HG02623 (cell line): ENCODE measurements around the gene MDK.

Source experiments
- ATAC-seq: cut with Tn5 transposase; IDR thresholded peaks from one replicate; pipeline ENCODE4 v1.9.1; 2021; ENCODE audit warnings: moderate library complexity; ENCODE audit not compliant: unreplicated experiment

The MDK gene, protein sequence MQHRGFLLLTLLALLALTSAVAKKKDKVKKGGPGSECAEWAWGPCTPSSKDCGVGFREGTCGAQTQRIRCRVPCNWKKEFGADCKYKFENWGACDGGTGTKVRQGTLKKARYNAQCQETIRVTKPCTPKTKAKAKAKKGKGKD

DNA sequence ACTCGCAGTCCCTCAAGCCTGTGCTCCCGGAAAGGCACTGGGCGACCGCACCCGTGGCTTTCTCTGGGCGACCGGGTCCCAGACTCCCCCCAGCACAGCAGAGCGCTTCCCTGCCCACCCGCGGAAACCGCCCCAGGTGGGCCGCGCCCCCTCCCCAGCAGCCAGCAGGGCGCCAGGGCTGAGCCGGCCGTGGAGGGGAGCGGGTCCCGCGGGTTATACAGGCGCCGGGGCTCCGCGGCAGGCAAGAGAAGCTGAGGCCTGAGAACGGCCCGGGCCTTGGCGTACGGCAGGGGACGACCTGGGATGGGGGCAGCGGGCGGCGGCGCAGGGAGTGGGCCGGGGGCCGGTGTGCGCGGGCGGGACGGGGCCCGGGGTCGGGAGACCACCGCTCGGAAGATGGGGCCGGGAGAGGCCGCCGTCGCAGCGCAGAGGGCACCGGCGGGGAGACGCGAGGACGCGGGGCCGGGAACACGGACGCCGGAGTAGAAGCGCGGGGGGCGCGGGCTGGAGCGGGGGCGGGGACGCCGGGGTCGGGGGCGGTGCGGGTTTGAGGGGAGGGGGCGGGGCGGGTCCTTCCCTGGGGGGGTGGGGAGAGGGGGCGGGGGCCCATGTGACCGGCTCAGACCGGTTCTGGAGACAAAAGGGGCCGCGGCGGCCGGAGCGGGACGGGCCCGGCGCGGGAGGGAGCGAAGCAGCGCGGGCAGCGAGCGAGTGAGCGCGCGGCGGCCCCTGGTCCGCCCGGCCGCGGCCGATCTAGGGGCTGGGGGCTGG lies at the start of gene MDK:
TSS of gene MDK (plus strand) at position 622 of the 771 bp plus-strand sequence. CDS start 389 bp downstream, outside the sequence.
- no peak for ATAC-seq

DNA sequence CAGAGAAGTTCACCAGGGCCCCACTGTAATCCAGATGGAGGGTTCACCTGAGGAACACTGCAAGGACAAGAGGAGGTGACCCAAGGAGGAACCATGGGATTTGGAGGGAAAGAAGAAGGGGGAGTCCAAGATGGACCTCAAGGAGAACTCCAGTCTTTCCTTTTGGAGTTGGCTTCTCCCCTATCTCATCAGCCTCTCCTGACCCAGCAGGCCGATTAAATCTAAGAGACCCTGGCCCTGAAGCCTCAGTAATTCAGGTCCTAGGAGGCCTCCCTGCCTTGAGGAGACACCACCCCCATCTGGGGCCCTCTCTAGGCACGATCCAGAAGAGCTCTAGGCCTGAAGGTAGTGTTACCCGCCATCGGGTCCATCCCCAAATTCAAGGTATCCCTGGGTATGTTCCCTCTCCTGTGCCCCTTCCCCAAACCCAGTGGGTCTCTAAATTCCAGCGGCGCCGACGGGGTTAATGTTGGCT lies 49.3 kb upstream of the MDK start:
- ATAC-seq = no peak

DNA sequence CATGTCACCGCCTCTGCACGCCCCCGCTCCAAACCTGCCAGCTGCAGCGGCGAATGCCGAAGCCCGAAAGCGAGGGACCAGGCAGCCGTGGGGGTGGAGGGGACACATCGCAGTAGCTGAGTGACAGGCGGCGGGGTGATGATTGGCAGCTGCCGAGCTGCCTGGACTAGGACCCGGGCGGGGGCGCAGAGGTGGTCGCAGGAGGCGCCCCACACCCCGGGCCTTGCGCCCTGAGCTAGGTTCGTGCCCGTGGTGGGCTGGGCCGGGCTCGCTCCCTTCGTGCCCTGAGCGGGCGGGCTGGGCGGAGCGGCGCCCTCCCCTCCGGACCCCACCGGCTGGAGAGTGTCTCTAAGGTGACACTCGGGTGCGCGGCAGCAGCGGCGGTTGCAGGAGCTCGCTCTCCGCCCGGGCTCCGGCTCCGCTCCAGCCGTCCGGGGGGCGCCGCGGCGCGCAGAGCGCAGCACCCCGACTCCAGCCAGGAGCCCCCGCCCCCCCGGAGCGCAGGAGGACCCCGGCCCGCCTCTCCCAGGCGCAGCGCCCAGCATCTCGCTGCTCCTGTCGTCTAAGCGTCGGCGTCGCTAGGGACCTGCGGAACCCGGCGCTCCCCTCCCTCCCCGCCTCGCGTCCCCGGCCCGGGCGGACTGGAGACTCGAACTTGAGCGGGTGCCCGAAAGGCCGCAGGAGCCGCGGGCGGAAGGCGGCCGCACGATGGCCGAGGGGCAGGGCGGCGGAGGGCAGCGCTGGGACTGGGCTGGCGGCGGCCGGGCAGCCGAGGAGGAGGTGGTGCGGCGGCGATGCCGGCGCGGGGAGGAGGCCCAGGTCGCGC lies 48.7 kb upstream of the MDK start:
- ATAC-seq = no peak

DNA sequence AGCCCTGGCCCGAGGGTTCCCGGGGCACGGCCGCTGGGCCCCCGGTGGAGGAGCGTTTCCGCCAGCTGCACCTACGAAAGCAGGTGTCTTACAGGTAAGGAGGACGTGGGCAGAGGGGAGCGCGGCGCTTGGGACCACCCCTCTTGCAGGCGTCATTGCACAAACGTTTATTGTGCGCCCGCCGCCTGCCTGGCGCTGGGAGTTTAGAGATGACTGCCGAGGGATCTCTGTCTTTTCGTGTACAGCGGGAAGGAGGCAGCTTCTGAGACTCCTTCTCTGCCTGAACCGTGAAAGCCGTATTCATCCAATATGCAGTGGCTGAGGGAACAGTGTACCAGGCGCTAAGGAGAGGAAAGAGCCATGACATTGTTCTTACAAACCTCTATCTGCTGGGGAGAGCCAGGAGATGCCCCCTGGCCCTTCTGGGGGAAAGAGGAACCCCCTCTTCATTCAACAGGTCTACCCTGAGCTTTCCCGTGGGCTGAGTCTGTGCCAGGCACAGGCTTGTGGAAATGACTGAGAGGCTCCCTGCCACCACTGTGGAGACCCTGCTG lies 48.0 kb upstream of the MDK start:
- no peak for ATAC-seq

DNA sequence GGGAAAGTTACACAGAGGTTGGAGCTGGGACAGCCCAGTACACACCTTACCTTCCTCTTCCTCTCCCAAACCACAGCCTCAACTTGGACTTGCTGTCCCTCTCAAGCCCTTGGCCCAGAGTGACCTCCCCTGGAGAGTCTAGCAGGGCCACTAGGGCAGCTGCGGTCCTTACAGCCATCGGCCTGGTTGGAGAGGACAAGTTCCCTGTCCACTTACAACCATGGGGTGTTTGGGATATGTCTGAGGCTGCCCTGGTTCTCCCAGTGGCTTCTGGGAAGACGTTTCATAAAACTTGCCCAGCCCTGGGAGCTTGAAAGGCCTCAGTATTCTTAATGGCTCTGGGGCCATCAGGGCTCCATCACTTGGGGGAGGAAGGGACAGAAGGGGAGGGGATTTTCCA lies 47.3 kb upstream of the MDK start:
- ATAC-seq = no peak

DNA sequence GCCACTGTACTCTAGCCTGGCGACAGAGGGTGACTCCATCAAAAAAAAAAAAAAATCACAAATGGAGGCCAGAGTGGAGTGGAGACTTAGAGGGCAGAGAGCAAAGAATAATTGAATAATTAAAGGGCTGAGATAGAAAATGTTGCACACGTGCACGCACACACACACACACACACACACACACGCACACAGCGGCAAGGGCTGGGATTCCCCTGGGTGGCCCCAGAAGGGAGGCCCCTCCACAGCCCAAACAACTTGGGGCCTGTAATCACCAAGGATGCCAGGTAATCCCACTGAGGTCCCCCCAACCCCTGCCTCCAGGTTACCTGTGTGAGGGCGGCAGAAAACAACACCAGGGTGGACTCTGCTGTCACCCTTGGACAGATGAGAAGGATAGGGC lies 46.2 kb upstream of the MDK start:
- no peak for ATAC-seq

DNA sequence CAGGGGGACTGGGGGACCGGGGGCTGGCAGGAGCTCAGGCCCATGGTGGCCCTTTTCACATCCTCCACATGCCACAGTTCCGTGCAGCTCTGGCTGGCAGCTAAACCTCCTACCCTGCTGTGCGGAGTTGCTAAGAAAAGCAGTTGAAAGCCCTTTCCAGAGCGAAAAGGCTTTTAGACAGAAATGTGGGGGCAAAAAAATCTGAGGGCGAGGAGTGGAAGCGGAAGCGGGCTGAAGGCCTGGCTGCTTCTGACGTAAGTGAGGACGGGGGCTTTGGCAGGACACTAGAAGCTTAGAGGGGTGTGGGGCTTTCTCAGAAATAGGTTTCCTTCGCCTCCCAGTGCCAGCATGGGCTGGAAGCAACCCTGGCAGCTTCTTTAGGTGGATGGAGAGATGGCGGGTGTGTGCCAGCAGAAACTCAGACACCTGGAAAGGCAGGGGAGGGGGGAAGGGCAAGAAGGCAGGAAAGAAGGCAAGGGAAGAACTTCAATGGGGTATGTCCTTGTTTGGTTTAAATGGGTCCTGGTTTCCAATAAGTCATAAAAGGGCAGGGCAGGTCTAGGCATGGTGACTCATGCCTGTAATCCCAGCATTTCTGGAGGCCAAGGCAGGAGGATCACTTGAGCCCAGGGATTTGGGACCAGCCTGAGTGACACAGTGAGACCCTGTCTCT lies 45.4 kb upstream of the MDK start:
- no peak for ATAC-seq

DNA sequence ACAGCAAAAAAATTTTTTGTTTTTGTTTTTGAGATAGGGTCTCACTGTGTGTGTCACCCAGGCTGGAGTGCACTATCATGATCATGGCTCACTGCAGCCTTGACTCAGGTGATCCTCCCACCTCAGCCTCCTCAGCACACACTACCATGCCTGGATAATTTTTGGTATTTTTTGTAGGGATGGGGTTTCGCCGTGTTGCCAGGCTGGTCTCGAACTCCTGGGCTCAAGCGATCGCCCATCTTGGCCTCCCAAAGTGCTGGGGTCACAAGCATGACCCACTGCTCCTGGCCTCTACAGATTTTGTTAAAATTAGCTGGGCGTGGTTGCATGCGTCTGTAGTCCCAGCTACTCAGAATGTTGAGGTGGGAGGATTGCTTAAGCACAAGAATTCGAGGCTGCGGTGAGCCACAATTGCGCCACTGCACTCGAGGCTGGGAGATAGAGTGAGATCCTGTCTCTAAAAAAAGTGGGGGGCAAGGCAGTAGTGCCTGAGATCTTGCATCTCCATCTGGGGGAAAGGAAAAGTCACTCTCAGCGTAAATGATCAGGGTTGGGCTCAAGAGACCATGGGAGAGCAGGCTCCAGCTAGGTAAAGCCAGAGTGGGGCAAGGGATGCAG lies 44.8 kb upstream of the MDK start:
- ATAC-seq = no peak

DNA sequence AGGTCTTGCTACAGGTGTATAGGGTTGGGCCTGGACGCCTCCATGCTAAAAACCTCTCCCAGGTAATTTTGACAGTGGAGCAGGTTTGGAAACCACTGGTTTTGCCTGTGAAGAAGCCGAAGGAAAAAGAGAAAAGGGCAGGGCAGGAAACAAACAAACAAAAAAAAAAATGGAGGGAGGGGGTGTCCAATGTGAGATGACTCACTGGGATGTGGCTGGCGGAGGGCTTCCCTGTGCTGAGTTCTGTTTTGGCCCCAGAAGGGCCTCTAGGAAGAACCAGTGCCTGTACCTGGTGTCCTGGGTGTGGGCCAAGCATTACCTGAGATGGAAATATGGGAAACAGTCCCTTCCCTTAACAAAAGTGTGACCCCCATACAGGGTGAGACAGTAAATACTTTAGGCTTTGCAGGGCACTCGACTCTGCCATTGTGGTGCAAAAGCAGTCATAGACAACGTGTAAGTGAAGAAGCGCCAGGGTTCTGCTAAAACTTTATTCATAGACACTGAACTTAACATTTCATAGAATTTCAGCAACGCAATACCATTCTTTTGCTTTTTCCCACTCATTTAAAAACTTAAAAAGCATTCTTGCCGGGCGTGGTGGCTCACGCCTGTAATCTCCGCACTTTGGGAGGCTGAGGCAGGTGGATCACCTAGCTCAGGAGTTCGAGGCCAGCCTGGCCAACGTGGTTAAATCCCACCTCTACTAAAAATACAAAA lies 43.7 kb upstream of the MDK start:
- ATAC-seq = no peak

DNA sequence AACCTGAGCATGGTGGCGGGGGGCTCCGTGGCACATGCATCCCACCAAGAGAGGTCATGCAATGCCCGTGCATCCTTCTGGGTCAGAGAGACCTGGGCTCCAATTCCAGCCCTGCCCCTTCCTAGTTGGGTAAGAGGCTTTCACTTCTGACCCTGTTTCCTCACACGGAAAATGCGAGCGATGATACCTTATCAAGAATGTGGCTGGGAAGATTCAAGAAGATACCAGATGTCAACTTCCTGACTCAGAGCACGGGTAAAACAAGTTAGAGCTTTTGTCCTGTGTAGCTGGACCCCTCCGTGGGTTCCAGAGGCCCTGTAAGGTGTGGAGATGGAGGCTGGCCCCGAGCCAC lies 42.9 kb upstream of the MDK start:
- ATAC-seq = no peak

DNA sequence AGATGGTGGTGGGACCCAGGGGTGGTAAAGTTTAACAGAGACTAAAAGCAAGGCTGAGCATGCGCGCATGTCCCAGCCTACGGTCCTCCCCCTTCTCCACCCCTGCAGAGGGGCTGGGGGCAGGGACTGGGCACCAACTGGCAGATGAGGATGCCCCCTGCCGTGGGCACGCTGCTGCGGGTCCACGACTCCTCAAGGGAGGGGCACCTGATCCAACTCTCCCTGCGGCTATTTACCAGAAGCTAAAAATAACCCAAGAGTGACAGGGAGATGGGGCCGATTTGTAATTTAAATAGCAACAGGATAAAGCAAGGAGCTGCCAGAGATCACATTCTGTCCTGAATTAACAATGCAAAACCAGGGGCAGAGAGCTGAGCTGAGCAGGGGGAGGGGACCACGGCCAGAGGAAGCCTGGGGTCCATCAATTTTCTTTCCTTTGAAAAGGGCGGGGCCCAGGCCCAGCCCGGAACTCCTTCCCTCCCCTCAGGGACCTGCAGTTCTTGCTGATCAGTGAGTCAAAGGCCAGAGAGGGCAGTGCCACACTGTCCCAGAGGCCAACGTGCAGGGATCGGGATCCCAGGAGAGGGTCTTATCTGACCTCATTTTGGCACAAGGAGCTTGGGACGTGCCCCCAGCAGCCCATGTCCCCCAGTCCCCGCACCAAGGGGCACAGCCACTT lies 42.3 kb upstream of the MDK start:
- no peak for ATAC-seq

DNA sequence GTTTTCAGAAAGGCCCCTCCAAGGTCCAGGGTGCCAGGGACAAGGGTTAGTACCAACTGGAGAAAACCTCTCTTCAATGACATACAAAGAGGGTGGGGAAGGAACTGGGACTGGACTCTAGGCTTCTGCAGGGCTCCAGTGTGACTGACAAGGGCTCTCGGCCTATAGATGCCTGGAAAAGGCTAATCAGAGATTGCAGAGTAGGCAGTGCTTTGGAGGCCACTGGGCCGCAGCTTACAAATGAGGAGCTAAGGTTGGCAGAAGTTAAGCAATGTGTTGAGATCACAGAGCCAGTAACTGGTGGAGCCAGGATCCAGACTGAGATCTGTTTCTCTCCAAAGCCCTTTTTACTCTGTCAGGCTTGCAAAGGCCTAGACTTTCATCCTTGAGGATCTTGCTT lies 41.7 kb upstream of the MDK start:
- no peak for ATAC-seq

DNA sequence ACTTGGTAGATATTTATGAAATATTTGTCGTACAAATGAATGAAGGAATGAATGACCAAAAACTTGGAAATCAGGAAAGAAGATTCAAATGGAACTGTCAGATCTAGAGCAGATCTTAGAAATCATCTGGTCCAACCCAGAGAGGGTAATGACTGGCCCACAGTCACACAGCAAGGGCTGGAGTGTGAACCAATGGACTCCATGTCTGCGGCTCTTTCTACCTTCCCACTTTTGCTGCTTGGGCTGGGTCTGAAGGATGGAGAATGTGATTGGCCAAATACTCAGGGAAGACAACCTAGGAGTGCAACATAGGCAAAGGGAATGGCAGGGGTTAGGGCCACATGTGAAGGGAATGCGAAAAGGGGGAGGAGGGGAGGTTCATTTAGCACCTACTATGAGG lies 40.0 kb upstream of the MDK start:
- no peak for ATAC-seq

DNA sequence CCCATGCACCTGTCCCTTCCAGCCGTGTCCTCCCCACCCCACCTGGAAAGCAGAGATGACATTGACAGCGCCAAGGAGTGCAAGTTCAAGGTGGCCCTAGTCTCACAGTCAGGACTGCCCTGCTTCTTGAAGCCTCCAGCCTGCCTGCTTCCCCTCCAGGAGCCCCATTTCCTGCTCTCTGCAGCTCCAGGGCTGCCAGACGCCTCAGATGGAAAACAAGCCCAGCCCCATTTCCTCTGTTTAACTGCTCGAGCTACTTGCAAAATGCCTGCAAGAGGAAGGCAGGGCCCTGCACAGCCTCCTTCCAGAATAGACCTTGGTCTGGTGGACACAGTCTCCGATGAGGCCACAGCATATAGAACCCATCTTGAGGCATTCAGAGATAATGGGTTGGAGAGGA lies 39.2 kb upstream of the MDK start:
- no peak for ATAC-seq

DNA sequence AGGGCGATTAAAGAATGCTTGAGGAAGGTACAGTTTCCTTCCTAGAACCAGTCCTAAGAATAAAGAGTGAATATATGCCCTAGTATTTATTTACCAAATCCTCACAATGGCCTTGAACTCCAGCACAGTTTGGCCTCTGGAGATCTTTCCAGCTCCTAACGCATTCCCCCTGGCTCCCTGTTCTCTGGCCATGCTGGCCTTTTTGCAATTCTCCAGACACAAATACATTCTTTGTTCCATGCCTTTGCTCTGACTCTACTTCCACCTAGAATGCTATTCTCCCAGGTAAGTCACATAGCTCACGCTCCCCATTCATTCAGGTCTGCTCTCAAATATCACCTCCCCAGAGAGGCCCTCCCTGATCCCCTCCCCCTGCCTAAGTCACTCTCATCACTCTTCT lies 37.9 kb upstream of the MDK start:
- no peak for ATAC-seq

DNA sequence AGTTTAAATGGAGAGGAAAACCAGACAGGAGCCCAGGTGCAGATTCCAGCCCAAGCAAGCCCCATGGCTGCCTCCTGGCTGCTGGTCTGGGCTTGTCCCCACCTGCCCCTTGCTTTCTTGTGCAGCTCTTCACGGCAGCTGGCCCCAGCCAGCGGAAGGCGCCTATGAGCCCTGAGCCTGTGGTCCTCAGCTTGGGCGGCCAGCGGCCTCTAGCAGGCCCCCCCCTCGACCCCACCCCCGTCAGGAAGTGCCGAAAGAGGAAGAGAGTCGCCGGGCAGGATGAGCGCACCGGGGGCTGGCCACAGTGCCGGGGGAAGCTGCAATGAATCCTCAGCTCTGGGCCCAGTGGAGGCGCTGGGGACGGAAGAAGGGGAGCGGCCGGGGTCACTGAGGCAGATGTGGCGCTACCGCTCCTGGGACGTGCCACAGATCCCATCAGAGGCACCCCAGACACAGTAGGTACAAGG lies 36.3 kb upstream of the MDK start:
- no peak for ATAC-seq

DNA sequence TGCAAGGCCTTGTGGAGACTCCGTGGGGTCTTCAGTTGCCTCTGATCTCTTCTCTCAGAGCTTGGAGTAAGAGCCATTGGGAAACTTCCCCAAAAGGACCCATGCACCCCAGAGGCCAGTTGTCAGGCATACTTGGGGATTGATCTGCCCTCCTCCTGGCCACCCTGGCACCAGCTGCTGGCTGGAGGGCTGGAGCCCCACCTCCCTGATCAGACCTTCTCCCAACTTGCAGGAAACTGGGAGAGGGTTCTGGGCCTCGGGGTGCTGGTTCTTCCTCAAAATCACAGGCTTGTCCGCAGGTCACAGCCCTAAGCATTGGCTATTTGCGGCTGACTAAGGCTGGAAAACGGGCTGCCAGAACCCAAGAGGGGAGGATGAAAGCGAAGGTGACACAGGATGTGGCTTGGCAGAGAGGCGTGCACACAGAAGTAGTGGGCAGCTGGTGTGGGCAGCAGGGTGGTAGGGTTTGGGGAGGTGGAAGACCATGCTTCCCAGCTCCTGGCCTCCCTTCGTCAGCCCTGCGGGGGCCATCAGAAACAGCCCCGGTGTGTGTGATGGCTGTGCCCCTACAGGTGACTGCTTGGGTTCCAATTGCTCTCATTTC lies 35.5 kb upstream of the MDK start:
- no peak for ATAC-seq

DNA sequence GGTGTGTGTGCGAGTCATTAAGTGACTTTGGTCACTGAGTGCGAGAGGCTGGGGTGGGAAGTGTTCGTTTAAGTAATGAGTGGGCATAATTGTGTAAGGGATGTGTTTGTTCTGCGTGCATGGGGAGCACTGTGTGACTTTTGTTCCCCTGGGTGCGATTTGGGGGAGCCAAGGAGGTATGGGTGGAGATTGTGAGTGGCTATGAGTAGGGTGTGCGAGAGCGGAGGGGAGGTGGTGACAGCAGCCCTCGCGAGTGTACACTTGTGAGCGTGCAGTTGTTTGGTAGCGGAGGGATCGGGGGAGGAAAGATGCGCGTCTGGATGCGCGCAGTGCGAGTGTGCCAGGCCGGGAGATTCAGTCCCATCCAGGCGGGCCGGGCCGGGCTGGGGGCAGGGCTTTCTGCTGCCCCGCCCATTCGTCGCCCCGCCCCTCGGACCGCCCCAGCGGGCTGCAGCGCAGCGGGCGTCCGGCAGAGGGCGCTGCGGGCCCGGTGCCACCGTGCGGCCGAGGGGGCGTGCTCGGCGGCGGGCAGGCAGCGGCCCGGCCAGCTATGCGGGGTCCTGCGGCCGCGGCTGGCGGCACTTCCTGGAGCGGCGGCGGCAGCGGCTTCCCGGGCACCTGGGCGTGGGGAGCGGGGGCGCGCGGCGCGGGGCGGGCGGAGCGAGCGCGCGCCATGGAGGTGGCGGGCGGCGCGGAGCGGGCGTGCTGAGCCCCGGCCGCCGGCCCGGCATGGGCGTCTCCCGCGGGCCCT lies 34.4 kb upstream of the MDK start, which contains the start of gene DGKZ:
TSS of gene DGKZ (plus strand) at position 578 of the 751 bp plus-strand sequence. CDS start 197 bp downstream, outside the sequence.
- ATAC-seq = peak; percentile 67
